K562 (cell line): ENCODE measurements around the gene ELOB. TPM values are rescaled to one million over a fixed set of nuclear protein-coding genes. Genes with fewer than 3 reads are reported as not detected.
A peak's percentile ranks its signal among the peaks of the same experiment; 100 is the strongest.

Source experiments
- DIDO1 ChIP-seq: fragments of 450-650 bp; IDR thresholded peaks from 2 replicates; pipeline ENCODE4 v1.6.1; 2016; ENCODE audit warnings: low read depth, missing biosample characterization, missing genetic modification characterization
- E4F1 ChIP-seq: fragments of 250-450 bp; sonication (Bioruptor Pico); IDR thresholded peaks from 2 replicates; pipeline ENCODE4 v1.5.0; 2021; ENCODE audit warnings: mild to moderate bottlenecking, borderline replicate concordance
- HCFC1 ChIP-seq: IDR thresholded peaks from 2 replicates; pipeline ENCODE4 v1.6.1; 2012; ENCODE audit warnings: low read depth, low read length, improper control_type of control experiment
- ID3 ChIP-seq, 2 experiments: fragments of 250-450 bp in 1 of 2; fragments of 450-650 bp in 1 of 2; sonication (Bioruptor Pico) in 1 of 2; IDR thresholded peaks; 2 replicates each; pipeline versions ENCODE4 v1.6.1 to v1.8.0; 2016 to 2021; ENCODE audit warnings: mild to moderate bottlenecking in 2 of 2, moderate library complexity in 2 of 2, missing compliant biosample characterization in 1 of 2, missing genetic modification characterization in 1 of 2
- MGA ChIP-seq: fragments of 450-650 bp; IDR thresholded peaks from 2 replicates; pipeline ENCODE4 v1.6.1; 2016; ENCODE audit warnings: mild to moderate bottlenecking, moderate library complexity
- PRPF4 ChIP-seq: fragments of 200-400 bp; formaldehyde crosslinking; IDR thresholded peaks from one replicate; pipeline ENCODE4 v1.6.1; 2017; ENCODE audit warnings: low read length, low read depth, mild to moderate bottlenecking; ENCODE audit not compliant: insufficient read depth, poor library complexity, severe bottlenecking
- RBBP5 ChIP-seq: fragments of 200-600 bp; sonication (generic); IDR thresholded peaks from 2 replicates; pipeline ENCODE4 v1.6.1; 2012; ENCODE audit warnings: borderline replicate concordance, mild to moderate bottlenecking, low read length, control low read depth, inconsistent platforms; ENCODE audit not compliant: insufficient read depth, poor library complexity, severe bottlenecking
- RBM14 ChIP-seq: fragments of 200-400 bp; formaldehyde crosslinking; IDR thresholded peaks from 2 replicates; pipeline ENCODE4 v1.6.1; 2018; ENCODE audit warnings: low read depth, mild to moderate bottlenecking, low read length, moderate library complexity, borderline replicate concordance; ENCODE audit not compliant: insufficient read depth
- SMAD1 ChIP-seq: fragments of 150-350 bp; IDR thresholded peaks from 2 replicates; pipeline ENCODE4 v1.6.1; 2014; ENCODE audit warnings: low read length, low read depth; ENCODE audit not compliant: partially characterized antibody
- ZZZ3 ChIP-seq: fragments of 450-650 bp; IDR thresholded peaks from 2 replicates; pipeline ENCODE4 v1.6.1; 2016; ENCODE audit warnings: antibody characterized with exemption, mild to moderate bottlenecking, moderate library complexity
- polyA plus RNA-seq, 8 experiments: library from polyadenylated mRNA; depleted of rRNA in 4 of 8; stranded (reverse) in 5 of 8; unstranded in 3 of 8; fragments of >200 nt; fragmentation: Nextera tagmentation in 2 of 8; fragmentation: Illumina TruSeq in 1 of 8; extraction: Ambion mirVana in 2 of 8; extraction: Trizol in 1 of 8; gene quantifications; 2 replicates each; pipeline versions ENCODE4 v1.2.1 to v1.2.3, GENCODE V29; 2011 to 2014; ENCODE audit warnings: inconsistent platforms in 1 of 8, missing spikeins in 1 of 8
- total RNA-seq, 7 experiments: library from RNA; depleted of rRNA in 6 of 7; stranded (reverse); fragments of >200 nt in 6 of 7; fragmentation: Illumina TruSeq in 2 of 7; extraction: Trizol in 2 of 7; gene quantifications; 2 replicates each; pipeline versions ENCODE4 v1.2.1 to v1.2.3, GENCODE V29; 2011 to 2021; ENCODE audit warnings: low replicate concordance in 1 of 7

Gene ELOB
- total and polyA plus RNA-seq, 9 of the 15 experiments (the other 6 are each of a cell fraction or from before 2014, with no cell fraction given) = 63.2 to 791 (median 237) TPM

GRCh38 chr16:2752035-2752849 is 24.8 kb downstream of the ELOB start, which contains the start of gene SRRM2 (continued):
- TF ChIP-seq DIDO1 (tag) = peak; percentile 85; the same call in 1 of the 2 replicates
- TF ChIP-seq RBM14 = peak; percentile 62; the same call in 1 of the 2 replicates
- peak; percentile 80; the same call in 1 of the 2 replicates for TF ChIP-seq ZZZ3
- TF ChIP-seq ID3 (CRISPR knock-in tag; IDR thresholded peaks at IDR 0.05) = no peak
- peak; percentile 66; the same call in 1 of the 2 replicates for TF ChIP-seq ID3 (tag; IDR thresholded peaks at IDR 0.05)
- peak; percentile 99 for TF ChIP-seq MGA
- TF ChIP-seq RBBP5 = peak; percentile 77
- peak; percentile 92 for TF ChIP-seq HCFC1
- 0 out of 2 replicates have a peak, but pooled peaks have one; percentile 11 for TF ChIP-seq E4F1 (CRISPR knock-in tag)
- TF ChIP-seq SMAD1 = peak; percentile 91
- TF ChIP-seq PRPF4 = no peak
